Measurements from ENCODE around the gene CST9. TPM values are rescaled to one million over a fixed set of nuclear protein-coding genes. Genes with fewer than 3 reads are reported as not detected.

Gene CST9
- total and polyA plus RNA-seq, 2 of the 13 experiments (the other 11 are each of a cell fraction or from before 2014, with no cell fraction given), result 0.07 TPM; not detected in 1

DNA sequence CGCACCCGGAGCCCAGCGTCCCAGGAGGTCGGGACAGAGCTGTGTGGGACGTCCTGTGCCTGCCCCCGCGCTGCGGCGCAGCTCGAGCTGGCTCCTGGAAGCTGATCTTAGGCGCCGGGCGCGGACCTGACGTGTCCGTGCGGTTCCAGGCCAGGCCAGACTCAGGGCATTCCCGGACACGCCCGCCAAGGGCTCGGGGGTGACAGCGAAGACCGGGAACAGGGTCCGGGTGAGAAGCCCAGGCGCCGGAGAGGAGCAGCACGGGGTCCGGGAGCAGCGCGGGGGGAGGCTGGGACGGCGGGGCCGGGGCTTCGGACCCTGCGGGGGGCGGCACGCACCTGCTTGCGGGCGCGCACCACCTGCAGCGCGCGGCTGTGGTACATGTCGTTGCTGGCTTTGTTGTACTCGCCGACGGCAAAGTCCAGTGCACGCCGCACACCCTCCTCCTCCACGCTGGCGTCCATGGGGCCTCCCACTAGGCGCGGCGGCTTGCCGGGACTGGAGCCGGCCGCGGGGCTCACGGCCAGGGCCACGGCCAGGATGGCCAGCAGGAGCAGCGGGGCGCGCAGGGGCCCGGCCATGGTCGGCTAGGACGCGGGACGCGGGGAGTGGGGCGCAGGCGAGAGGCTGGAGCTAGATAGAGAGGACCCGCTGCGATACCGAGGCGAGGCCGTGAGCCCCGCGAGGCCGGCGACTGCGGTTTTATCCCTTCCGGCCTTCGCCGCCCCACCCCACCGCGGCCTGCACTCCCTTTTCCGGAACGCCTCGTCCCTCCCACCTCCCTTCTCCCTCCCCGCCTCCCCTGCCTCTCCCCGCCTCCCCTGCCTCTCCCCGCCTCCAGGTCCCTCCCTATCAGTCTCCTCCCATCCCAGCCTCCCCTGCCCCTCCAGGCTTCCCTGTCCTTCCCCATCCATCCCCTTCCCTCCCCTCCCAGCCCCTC lies 31.8 kb upstream of the CST9 start, which contains the start of gene CST3 (continued):
- TF ChIP-seq SMAD3 (CRISPR knock-in tag; IDR thresholded peaks at IDR 0.05) (no peak; the same call in 1 of the 2 replicates), RNF2 (conservative IDR thresholded peaks at IDR 0.05; ENCODE audit: low read depth) (peak; percentile 91), THYN1 (CRISPR knock-in tag; IDR thresholded peaks at IDR 0.05; ENCODE audit: borderline replicate concordance, low read depth) (peak; percentile 86; the same call in 1 of the 2 replicates), MEIS2 (CRISPR knock-in tag; IDR thresholded peaks at IDR 0.05) (peak; percentile 93), MIXL1 (CRISPR knock-in tag; IDR thresholded peaks at IDR 0.05) (peak; percentile 15; the same call in 1 of the 2 replicates), FLYWCH1 (CRISPR knock-in tag; IDR thresholded peaks at IDR 0.05) (no peak)
- TF ChIP-seq, protein P1, sequence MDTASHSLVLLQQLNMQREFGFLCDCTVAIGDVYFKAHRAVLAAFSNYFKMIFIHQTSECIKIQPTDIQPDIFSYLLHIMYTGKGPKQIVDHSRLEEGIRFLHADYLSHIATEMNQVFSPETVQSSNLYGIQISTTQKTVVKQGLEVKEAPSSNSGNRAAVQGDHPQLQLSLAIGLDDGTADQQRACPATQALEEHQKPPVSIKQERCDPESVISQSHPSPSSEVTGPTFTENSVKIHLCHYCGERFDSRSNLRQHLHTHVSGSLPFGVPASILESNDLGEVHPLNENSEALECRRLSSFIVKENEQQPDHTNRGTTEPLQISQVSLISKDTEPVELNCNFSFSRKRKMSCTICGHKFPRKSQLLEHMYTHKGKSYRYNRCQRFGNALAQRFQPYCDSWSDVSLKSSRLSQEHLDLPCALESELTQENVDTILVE (CRISPR knock-in tag; IDR thresholded peaks at IDR 0.05), result peak; percentile 14; the same call in 1 of the 2 replicates
- TF ChIP-seq, protein P2, sequence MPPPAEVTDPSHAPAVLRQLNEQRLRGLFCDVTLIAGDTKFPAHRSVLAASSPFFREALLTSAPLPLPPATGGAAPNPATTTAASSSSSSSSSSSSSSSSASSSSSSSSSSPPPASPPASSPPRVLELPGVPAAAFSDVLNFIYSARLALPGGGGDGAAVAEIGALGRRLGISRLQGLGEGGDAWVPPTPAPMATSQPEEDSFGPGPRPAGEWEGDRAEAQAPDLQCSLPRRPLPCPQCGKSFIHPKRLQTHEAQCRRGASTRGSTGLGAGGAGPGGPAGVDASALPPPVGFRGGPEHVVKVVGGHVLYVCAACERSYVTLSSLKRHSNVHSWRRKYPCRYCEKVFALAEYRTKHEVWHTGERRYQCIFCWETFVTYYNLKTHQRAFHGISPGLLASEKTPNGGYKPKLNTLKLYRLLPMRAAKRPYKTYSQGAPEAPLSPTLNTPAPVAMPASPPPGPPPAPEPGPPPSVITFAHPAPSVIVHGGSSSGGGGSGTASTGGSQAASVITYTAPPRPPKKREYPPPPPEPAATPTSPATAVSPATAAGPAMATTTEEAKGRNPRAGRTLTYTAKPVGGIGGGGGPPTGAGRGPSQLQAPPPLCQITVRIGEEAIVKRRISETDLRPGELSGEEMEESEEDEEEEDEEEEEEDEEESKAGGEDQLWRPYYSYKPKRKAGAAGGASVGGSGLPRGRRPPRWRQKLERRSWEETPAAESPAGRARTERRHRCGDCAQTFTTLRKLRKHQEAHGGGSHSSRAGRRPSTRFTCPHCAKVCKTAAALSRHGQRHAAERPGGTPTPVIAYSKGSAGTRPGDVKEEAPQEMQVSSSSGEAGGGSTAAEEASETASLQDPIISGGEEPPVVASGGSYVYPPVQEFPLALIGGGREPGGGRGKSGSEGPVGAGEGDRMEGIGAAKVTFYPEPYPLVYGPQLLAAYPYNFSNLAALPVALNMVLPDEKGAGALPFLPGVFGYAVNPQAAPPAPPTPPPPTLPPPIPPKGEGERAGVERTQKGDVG (CRISPR knock-in tag; IDR thresholded peaks at IDR 0.05; ENCODE audit: borderline replicate concordance), result no peak
- TF ChIP-seq, protein P3, sequence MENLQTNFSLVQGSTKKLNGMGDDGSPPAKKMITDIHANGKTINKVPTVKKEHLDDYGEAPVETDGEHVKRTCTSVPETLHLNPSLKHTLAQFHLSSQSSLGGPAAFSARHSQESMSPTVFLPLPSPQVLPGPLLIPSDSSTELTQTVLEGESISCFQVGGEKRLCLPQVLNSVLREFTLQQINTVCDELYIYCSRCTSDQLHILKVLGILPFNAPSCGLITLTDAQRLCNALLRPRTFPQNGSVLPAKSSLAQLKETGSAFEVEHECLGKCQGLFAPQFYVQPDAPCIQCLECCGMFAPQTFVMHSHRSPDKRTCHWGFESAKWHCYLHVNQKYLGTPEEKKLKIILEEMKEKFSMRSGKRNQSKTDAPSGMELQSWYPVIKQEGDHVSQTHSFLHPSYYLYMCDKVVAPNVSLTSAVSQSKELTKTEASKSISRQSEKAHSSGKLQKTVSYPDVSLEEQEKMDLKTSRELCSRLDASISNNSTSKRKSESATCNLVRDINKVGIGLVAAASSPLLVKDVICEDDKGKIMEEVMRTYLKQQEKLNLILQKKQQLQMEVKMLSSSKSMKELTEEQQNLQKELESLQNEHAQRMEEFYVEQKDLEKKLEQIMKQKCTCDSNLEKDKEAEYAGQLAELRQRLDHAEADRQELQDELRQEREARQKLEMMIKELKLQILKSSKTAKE (CRISPR knock-in tag; IDR thresholded peaks at IDR 0.05; ENCODE audit: borderline replicate concordance), result peak; percentile 68; the same call in 1 of the 2 replicates
- TF ChIP-seq, protein P4, sequence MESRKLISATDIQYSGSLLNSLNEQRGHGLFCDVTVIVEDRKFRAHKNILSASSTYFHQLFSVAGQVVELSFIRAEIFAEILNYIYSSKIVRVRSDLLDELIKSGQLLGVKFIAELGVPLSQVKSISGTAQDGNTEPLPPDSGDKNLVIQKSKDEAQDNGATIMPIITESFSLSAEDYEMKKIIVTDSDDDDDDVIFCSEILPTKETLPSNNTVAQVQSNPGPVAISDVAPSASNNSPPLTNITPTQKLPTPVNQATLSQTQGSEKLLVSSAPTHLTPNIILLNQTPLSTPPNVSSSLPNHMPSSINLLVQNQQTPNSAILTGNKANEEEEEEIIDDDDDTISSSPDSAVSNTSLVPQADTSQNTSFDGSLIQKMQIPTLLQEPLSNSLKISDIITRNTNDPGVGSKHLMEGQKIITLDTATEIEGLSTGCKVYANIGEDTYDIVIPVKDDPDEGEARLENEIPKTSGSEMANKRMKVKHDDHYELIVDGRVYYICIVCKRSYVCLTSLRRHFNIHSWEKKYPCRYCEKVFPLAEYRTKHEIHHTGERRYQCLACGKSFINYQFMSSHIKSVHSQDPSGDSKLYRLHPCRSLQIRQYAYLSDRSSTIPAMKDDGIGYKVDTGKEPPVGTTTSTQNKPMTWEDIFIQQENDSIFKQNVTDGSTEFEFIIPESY (CRISPR knock-in tag; IDR thresholded peaks at IDR 0.05), result no peak; the same call in 1 of the 2 replicates
- TF ChIP-seq, protein P5, sequence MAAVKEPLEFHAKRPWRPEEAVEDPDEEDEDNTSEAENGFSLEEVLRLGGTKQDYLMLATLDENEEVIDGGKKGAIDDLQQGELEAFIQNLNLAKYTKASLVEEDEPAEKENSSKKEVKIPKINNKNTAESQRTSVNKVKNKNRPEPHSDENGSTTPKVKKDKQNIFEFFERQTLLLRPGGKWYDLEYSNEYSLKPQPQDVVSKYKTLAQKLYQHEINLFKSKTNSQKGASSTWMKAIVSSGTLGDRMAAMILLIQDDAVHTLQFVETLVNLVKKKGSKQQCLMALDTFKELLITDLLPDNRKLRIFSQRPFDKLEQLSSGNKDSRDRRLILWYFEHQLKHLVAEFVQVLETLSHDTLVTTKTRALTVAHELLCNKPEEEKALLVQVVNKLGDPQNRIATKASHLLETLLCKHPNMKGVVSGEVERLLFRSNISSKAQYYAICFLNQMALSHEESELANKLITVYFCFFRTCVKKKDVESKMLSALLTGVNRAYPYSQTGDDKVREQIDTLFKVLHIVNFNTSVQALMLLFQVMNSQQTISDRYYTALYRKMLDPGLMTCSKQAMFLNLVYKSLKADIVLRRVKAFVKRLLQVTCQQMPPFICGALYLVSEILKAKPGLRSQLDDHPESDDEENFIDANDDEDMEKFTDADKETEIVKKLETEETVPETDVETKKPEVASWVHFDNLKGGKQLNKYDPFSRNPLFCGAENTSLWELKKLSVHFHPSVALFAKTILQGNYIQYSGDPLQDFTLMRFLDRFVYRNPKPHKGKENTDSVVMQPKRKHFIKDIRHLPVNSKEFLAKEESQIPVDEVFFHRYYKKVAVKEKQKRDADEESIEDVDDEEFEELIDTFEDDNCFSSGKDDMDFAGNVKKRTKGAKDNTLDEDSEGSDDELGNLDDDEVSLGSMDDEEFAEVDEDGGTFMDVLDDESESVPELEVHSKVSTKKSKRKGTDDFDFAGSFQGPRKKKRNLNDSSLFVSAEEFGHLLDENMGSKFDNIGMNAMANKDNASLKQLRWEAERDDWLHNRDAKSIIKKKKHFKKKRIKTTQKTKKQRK (IDR thresholded peaks at IDR 0.05; ENCODE audit: low read length), result no peak
- TF ChIP-seq, protein P6, sequence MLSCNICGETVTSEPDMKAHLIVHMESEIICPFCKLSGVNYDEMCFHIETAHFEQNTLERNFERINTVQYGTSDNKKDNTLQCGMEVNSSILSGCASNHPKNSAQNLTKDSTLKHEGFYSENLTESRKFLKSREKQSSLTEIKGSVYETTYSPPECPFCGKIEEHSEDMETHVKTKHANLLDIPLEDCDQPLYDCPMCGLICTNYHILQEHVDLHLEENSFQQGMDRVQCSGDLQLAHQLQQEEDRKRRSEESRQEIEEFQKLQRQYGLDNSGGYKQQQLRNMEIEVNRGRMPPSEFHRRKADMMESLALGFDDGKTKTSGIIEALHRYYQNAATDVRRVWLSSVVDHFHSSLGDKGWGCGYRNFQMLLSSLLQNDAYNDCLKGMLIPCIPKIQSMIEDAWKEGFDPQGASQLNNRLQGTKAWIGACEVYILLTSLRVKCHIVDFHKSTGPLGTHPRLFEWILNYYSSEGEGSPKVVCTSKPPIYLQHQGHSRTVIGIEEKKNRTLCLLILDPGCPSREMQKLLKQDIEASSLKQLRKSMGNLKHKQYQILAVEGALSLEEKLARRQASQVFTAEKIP (CRISPR knock-in tag; IDR thresholded peaks at IDR 0.05; ENCODE audit: borderline replicate concordance), result peak; percentile 95; the same call in 1 of the 2 replicates

Measured in HepG2 (cell line).